Panc1 (cell line): Measurements from ENCODE around the gene DTNB. TPM values are rescaled to one million over a fixed set of nuclear protein-coding genes. Genes with fewer than 3 reads are reported as not detected.

Source experiments
- ATAC-seq: fragments of 200-7000 bp; cut with Tn5 transposase; 2 replicates; pipeline ENCODE4 v1.9.1; 2020; ENCODE audit warnings: mild to moderate bottlenecking, moderate library complexity
- BruUV-seq: library from RNA; stranded (reverse); fragments of 400-500 nt; replicated peaks from 2 replicates; lab custom pipeline; 2021; lab: Mats Ljungman, UMichigan
- CTCF ChIA-PET: fragments of 300-600 bp; sonication (Branson Sonifier 250); formaldehyde crosslinking; loops from one replicate; lab custom pipeline; 2022; ENCODE audit warnings: antibody characterized with exemption; lab: Charles Lee
- POLR2A ChIA-PET: fragments of 300-600 bp; sonication (Branson Sonifier 250); formaldehyde crosslinking; loops from one replicate; lab custom pipeline; 2022; ENCODE audit warnings: antibody characterized with exemption; lab: Charles Lee
- DNase-seq: peaks from one replicate; pipeline ENCODE4 v3.0.0-alpha.2; 2010; ENCODE audit warnings: low read depth, low spot score
- H3K27ac ChIP-seq: 2 replicates; pipeline ENCODE4 v1.5.1; 2011; ENCODE audit warnings: mild to moderate bottlenecking, low read length, inconsistent platforms
- H3K27me3 ChIP-seq: fragments of 200-500 bp; sonication (Bioruptor generic); 2 replicates; pipeline ENCODE4 v1.6.0; 2014; ENCODE audit warnings: low read length, inconsistent platforms; ENCODE audit not compliant: control insufficient read depth, insufficient read depth
- H3K36me3 ChIP-seq: fragments of 200-500 bp; sonication (Bioruptor generic); 2 replicates; pipeline ENCODE4 v1.5.1; 2014; ENCODE audit warnings: inconsistent platforms, mild to moderate bottlenecking, low read length, moderate library complexity; ENCODE audit not compliant: control insufficient read depth, insufficient read depth
- H3K4me1 ChIP-seq: 2 replicates; pipeline ENCODE4 v1.5.1; 2011; ENCODE audit warnings: inconsistent platforms, mild to moderate bottlenecking, low read length, moderate library complexity; ENCODE audit not compliant: control insufficient read depth, insufficient read depth
- H3K4me3 ChIP-seq, 2 experiments: 2 replicates each; pipeline ENCODE4 v1.5.1; 2011 to 2012; ENCODE audit warnings: low read depth in 2 of 2, low read length in 2 of 2, mild to moderate bottlenecking in 2 of 2, inconsistent platforms in 1 of 2, moderate library complexity in 1 of 2
- H3K9me3 ChIP-seq: fragments of 200-500 bp; sonication (Bioruptor generic); 2 replicates; pipeline ENCODE4 v1.5.1; 2014; ENCODE audit warnings: low read depth, mild to moderate bottlenecking, inconsistent platforms, low read length, moderate library complexity; ENCODE audit not compliant: control insufficient read depth, insufficient read depth
- SIN3A ChIP-seq: IDR thresholded peaks from 2 replicates; pipeline ENCODE4 v1.6.1; 2012; ENCODE audit warnings: low read depth, mild to moderate bottlenecking, low read length, moderate library complexity, borderline replicate concordance; ENCODE audit not compliant: insufficient read depth
- TCF7L2 ChIP-seq: IDR thresholded peaks from 2 replicates; pipeline ENCODE4 v1.6.1; 2011; ENCODE audit warnings: mild to moderate bottlenecking, low read depth, low read length, inconsistent platforms
- in situ Hi-C: cut with HindIII; loops from 2 replicates; pipeline ENCODE4 v1.10.0; 2016; ENCODE audit warnings: low sequenced_read_pairs, low pct_unique_long_range_greater_than_20kb
- intact Hi-C: fragments of 100-400 bp; cut with micrococcal nuclease; formaldehyde crosslinking; loops from one replicate; pipeline ENCODE4 v1.10.0; 2022; ENCODE audit not compliant: unreplicated experiment
- total RNA-seq: library from RNA; stranded (reverse); gene quantifications from one replicate; pipeline ENCODE4 v1.2.1, GENCODE V29; 2021; ENCODE audit not compliant: unreplicated experiment
- TF ChIP-seq, protein P1 (sequence below), 2 experiments: IDR thresholded peaks; 2 replicates each; pipeline ENCODE4 v1.6.1; 2011 to 2012; ENCODE audit warnings: low read depth in 2 of 2, control low read depth in 1 of 2, low read length in 1 of 2, mild to moderate bottlenecking in 1 of 2, moderate library complexity in 1 of 2; ENCODE audit not compliant: insufficient read depth in 1 of 2
- TF ChIP-seq, protein P2 (sequence below): fragments of 450-650 bp; IDR thresholded peaks from 2 replicates; pipeline ENCODE4 v1.5.1; 2017; ENCODE audit warnings: mild to moderate bottlenecking

Gene DTNB
- total RNA-seq, 1 experiment from 2014 or later, result 37.8 TPM

DNA sequence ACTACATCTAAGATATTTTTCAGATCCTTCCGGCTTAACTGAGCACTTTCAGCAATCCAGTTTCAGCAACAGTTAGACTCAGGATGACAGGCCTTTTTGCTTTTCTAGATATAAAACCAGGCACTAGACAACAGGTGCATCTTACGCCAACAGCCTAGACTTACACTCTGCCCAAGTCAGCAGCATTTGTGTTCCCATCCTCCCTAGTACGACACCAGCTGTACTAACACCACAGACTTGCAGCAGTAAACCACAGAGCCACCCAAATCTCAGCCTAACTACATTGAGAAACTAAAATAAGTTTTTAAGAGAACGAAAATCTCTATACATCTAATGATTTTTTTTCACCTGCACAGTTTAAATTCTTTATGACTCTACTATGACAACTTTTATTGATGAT is 241.8 kb downstream of the DTNB start:
- no peaks in the 10 kb centered on the region for H3K27me3 ChIP-seq
- no peaks in the 10 kb centered on the region for H3K36me3 ChIP-seq
- H3K9me3 ChIP-seq, result no peaks in the 10 kb centered on the region
- intact Hi-C loops, result no loop called here
- DNase-seq (no peak), ATAC-seq (no peak)
- ChIA-PET POLR2A (no interaction called here), CTCF (no interaction called here)
- H3K27ac ChIP-seq, result no peak overlapping the region
- no peak overlapping the region for H3K4me3 ChIP-seq
- TF ChIP-seq TCF7L2, result no peak
- no peak for TF ChIP-seq SIN3A
- TF ChIP-seq, protein P1, sequence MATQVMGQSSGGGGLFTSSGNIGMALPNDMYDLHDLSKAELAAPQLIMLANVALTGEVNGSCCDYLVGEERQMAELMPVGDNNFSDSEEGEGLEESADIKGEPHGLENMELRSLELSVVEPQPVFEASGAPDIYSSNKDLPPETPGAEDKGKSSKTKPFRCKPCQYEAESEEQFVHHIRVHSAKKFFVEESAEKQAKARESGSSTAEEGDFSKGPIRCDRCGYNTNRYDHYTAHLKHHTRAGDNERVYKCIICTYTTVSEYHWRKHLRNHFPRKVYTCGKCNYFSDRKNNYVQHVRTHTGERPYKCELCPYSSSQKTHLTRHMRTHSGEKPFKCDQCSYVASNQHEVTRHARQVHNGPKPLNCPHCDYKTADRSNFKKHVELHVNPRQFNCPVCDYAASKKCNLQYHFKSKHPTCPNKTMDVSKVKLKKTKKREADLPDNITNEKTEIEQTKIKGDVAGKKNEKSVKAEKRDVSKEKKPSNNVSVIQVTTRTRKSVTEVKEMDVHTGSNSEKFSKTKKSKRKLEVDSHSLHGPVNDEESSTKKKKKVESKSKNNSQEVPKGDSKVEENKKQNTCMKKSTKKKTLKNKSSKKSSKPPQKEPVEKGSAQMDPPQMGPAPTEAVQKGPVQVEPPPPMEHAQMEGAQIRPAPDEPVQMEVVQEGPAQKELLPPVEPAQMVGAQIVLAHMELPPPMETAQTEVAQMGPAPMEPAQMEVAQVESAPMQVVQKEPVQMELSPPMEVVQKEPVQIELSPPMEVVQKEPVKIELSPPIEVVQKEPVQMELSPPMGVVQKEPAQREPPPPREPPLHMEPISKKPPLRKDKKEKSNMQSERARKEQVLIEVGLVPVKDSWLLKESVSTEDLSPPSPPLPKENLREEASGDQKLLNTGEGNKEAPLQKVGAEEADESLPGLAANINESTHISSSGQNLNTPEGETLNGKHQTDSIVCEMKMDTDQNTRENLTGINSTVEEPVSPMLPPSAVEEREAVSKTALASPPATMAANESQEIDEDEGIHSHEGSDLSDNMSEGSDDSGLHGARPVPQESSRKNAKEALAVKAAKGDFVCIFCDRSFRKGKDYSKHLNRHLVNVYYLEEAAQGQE (IDR thresholded peaks at IDR 0.05; ENCODE audit: insufficient read depth in 1 of 2, low read depth in 2 of 2, low read length in 1 of 2), result no peak
- in situ Hi-C loops, result no loop called here
- BruUV-seq, result no TSS peak
- H3K4me1 ChIP-seq, result no peaks in the 10 kb centered on the region

DNA sequence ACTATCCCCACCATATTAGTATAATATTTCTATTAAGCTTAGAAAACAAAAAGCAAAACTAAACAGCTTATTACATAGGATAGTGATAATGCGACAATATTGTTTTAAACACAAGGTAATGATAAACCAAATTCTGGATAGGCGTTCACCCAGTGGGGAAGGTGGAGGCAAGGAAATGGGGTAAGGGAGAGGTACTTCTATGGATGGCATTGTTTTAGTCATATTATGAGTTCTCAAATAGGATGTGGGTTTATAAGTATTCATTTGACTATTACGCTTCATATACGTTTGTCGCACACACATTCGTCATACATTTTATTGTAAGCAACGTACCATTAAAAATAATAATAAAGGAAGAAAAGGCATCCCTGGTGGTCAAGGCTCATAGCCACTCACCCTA is 242.8 kb downstream of the DTNB start:
- Histone ChIP-seq H3K4me1 (no peaks in the 10 kb centered on the region), H3K27ac (no peak overlapping the region), H3K36me3 (no peaks in the 10 kb centered on the region), H3K27me3 (no peaks in the 10 kb centered on the region), H3K4me3 (no peak overlapping the region), H3K9me3 (no peaks in the 10 kb centered on the region)
- DNase-seq, result no peak
- no TSS peak for BruUV-seq
- ChIA-PET CTCF (no interaction called here), POLR2A (no interaction called here)
- intact Hi-C loops (no loop called here), in situ Hi-C loops (no loop called here)
- no peak for ATAC-seq
- TF ChIP-seq, protein P1 (IDR thresholded peaks at IDR 0.05; ENCODE audit: insufficient read depth in 1 of 2, low read depth in 2 of 2, low read length in 1 of 2), result no peak
- TF ChIP-seq, protein P2, sequence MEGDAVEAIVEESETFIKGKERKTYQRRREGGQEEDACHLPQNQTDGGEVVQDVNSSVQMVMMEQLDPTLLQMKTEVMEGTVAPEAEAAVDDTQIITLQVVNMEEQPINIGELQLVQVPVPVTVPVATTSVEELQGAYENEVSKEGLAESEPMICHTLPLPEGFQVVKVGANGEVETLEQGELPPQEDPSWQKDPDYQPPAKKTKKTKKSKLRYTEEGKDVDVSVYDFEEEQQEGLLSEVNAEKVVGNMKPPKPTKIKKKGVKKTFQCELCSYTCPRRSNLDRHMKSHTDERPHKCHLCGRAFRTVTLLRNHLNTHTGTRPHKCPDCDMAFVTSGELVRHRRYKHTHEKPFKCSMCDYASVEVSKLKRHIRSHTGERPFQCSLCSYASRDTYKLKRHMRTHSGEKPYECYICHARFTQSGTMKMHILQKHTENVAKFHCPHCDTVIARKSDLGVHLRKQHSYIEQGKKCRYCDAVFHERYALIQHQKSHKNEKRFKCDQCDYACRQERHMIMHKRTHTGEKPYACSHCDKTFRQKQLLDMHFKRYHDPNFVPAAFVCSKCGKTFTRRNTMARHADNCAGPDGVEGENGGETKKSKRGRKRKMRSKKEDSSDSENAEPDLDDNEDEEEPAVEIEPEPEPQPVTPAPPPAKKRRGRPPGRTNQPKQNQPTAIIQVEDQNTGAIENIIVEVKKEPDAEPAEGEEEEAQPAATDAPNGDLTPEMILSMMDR, result no peak
